ENCODE data around the gene SPATS2.

- TF ChIP-seq, protein P1, sequence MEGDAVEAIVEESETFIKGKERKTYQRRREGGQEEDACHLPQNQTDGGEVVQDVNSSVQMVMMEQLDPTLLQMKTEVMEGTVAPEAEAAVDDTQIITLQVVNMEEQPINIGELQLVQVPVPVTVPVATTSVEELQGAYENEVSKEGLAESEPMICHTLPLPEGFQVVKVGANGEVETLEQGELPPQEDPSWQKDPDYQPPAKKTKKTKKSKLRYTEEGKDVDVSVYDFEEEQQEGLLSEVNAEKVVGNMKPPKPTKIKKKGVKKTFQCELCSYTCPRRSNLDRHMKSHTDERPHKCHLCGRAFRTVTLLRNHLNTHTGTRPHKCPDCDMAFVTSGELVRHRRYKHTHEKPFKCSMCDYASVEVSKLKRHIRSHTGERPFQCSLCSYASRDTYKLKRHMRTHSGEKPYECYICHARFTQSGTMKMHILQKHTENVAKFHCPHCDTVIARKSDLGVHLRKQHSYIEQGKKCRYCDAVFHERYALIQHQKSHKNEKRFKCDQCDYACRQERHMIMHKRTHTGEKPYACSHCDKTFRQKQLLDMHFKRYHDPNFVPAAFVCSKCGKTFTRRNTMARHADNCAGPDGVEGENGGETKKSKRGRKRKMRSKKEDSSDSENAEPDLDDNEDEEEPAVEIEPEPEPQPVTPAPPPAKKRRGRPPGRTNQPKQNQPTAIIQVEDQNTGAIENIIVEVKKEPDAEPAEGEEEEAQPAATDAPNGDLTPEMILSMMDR (conservative IDR thresholded peaks at IDR 0.05) = no peak
- no peak for TF ChIP-seq ZFX (IDR thresholded peaks at IDR 0.05)
These were observed 88.9 kb downstream of the SPATS2 start for GRCh38 chr12:49456131-49456679.

Data from C4-2B (cell line).